ENCODE results near the gene FERMT1.
"Not testable (repeated sequence)": the region's sequence is repeated elsewhere in the genome, so short reads cannot be mapped to it uniquely, and the experiment has no call there.

Gene FERMT1

DNA sequence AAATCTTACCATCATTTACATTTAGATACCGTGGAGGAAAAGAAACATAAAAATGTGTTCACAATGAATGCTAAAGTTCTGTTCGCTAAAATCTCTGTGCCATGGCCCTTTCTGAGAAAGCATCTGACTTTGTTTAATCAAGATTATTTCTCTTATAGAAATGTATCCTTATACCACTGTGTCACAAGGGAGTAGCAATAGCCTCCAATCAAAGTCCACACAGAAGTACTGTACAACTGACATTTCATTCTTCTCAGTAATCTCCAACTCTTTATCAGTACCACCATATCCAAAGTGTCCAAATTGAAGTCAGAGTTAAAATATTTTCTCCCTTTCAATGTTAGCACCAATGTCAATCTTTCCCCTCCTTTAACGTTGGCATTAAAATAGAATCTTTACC is 6.1 kb downstream of the FERMT1 start:
- no peak for DNase-seq (ENCODE audit: low read depth in 2 of 2)

DNA sequence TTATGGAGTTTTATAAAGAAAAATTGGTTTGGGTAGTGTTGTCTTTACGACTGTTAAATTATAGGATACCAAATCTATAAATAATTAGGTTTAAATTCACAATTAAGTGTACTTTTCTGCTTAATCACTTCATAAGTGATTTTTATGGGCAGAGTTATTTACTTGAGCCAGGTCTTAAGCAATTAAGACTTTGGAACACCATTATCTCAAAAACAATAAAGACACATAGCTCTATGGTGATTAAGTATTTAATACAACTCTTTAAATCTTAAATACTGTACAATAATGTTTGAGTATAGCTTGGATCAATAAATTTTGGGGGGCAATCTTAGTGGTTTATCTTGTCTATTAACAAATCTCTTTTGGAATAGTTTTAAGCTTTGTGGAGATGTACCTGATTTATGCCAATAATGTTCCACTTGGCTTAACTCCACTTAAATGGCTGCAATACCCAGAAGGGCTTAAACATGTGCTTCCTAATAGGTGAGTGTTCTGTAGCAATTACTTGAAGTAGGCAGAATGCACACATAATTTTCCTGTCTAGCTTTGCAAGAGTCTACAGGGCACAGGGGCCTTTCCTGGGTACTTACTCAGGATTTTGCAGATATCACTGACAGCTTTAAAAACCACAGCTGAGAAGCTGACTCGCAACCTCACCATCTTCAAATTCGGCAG is 7.5 kb downstream of the FERMT1 start:
- DNase-seq (ENCODE audit: low read depth in 2 of 2), result no peak

DNA sequence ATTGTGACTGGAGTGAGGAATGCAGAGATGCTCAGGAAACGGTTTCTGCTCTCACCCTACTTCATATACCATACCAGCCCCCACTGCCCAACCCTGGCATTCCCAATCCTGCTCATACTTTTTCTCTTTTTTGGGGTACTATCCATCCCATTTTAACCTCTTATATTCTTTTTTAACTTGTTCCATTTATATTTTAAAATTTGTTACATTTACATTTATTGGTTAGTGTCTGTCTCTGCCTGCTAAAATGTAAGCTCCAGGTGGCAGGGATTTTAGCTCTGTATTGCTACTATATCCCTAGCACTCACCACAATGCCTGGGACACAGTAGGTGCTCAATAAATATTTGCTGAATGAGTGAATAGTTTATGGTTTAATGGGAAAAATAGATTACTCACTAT is 8.1 kb downstream of the FERMT1 start:
- no peak for DNase-seq (ENCODE audit: low read depth in 2 of 2)

DNA sequence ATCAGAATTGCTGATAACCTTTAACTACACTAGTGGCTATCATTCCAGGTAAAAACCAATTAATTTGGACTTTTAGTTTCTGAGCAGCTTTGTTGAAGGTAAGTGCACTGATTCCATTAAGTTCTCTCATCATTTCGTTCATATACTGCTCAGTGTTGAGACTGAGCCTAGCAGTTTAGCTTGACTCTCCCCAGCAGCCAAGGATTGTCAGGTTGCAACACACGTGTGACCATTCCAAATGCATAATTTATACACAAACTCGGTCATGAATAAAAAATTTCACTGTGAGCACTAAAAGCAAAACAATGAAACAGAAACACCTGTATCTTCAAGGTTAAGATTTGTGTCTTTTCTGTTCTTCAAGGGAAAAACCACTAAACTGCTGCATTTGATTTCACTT is 8.9 kb downstream of the FERMT1 start:
- no peak for DNase-seq (ENCODE audit: low read depth in 2 of 2)

DNA sequence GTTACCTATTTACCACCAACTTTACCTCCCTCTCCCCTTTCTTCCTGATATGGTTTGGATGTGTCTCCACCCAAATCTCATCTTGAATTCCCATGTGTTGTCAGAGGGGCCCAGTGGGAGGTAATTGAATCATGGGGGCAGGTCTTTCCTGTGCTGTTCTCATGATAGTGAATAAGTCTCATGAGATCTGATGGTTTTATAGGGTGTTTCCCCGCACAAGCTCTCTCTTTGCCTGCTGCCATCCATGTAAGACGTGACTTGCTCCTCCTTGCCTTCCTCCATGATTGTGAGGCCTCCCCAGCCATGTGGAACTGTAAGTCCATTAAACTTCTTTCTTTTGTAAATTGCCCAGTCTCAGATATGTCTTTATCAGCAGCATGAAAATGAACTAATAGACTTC is 9.9 kb downstream of the FERMT1 start:
- DNase-seq (ENCODE audit: low read depth in 2 of 2), result not testable (repeated sequence)

DNA sequence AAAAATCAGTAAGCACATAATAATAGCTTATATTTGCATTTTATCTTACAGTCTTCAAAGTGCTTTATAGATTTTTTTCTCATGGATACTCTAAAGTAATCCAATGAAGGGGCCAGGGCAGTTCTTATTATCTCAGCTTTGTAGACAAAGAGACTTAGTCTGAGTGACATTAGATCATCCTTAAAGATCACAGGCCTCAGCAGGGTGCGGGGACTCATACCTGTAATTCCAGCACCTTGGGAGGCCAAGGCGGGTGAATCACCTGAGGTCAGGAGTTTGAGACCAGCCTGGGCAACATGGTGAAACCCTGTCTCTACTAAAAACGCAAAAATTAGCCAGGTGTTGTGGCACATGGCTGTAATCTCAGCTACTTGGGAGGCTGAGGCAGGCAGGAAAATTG is 14.5 kb downstream of the FERMT1 start:
- no peak for DNase-seq (ENCODE audit: low read depth in 2 of 2)

DNA sequence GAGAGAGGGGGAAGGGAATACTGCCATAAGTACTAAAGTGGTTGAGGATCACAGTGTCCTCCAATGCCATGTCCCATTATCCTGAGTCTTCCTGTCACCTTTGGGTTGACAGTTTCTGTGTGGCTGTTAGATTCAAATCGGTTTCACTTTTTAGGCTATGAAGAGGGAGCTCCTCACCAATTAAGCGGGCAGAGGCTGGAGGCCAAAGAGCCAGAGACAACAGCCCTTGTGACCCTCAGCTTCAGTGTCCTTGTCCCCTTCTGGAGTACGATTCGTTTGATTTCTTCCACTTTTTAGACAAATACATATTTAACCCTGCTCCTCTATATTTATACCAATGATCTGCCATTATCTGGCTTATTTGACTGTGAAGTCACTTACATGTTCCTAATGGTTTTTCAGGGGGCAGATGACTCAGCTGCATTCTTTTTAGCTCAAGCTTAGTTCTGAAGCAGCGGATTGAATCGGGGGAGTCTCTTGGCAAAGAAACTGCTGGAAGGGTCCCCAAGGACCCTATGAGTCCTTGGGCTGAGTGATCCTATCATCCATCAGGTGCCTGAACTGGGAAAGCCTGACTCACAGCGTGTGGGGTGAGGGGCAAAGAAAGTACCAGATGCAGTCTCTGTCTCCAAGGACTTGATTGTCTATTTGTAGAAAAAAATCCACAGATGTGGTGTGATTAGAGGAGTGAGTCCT is 18.2 kb downstream of the FERMT1 start:
- no peak for DNase-seq (ENCODE audit: low read depth in 2 of 2)

DNA sequence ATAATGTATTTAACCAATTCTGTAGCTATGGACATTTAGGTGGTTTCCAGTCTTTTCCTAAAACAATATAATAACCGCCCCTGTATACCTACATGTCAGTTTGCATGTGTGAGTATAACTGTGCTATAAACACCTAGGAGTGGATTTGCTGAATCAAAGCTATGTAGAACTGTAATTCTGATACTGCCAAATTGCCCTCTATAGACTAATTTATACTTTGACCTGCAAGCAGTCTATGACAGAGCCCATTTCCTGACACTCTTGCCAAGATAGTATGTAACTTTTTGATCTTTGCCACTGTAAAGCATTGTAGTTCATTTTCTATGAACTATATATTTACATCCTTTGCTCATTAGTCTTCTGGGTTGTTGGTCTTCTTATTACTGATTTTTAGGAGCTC is 19.5 kb downstream of the FERMT1 start:
- no peak for DNase-seq (ENCODE audit: low read depth in 2 of 2)

DNA sequence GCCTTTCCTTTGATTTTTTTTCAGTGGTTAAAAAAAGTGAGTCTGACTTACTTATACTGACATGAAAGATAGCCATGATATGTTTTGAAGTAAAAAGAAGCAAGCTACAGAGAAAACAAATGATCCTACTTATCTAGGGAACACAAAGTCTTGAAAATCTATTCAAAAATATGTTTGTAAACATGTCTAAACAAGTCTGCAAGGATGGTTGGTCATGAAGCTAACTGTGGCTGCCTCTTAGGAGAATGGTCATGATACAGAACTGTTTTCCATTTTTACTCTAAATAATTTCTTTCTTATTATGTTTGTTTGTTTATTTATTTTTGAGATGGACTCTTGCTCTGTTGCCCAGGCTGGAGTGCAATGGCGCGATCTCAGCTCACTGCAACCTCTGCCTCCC is 21.5 kb downstream of the FERMT1 start:
- DNase-seq (ENCODE audit: low read depth in 2 of 2), result no peak

DNA sequence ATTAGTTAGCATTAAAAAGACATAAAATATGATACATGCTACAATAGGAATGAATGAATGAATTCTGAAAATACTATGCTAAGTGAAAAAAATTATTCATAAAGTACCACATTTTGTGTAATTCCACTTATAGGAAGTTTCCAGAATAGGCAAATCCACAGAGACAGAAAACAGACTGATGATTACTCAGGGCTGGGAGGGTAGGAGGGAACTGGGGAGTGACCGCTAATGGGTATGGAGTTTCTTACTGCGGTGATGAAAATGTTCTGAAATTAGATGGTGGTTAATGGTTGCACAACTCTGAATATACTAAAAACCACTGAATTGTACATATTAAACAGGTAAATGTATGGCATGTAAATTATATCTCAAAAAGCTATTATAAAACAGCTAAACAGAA is 22.6 kb downstream of the FERMT1 start:
- DNase-seq (ENCODE audit: low read depth in 2 of 2), result no peak

DNA sequence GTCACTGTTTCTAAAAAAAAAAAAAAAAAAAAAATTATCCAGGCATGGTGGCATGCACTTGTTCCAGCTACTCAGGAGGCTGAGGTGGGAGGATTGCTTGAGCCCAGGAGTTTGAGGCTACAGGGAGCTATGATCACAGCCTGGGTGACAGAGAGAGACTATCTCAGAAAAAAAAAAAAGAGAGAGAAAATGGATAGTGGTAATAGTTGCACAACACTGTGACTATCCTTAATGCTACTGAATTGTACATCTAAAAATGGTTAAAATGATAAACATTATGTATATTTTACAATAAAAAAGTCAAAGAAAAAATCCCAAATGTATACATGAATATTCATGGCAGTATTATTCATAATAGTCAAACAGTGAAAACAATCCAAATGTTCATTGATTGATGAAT is 23.0 kb downstream of the FERMT1 start:
- DNase-seq (ENCODE audit: low read depth in 2 of 2), result no peak

DNA sequence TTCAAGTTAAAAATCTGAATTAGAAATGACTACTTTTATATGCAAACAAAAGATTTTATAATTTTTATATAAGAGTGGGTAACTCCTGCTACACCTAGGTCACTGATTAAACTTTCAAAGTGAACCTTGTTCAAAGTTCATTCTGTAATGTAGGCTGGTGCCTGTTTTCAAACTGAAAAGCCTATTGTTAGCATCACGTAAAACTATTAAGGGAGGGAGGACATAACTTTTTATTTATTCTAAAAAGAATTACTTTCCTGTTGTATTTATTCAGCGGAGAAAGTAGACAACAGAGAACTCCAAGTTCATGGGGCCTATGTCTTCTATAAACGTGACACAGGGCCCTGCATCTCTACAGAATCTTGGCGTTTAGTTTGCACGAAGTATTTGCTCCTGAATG is 27.4 kb downstream of the FERMT1 start:
- DNase-seq (ENCODE audit: low read depth in 2 of 2), result no peak

DNA sequence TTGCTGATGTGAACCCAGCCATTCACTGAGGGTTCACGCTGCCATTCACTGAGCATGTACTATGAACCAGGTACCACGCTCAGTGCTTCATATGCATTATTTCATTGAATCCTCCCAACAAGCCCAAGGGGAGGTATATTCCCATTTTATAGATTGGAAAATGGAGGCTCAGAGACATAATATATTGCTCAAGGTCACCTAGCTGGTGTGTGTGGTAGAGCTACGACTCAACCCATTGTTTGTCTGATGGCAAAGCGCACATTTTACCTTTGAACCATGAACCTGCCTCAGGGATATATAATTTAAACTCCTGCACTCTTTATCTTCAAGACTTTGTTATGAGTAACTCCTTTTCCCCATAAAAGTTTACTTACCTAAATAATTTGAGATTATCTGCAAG is 28.3 kb downstream of the FERMT1 start:
- DNase-seq (ENCODE audit: low read depth in 2 of 2), result no peak

DNA sequence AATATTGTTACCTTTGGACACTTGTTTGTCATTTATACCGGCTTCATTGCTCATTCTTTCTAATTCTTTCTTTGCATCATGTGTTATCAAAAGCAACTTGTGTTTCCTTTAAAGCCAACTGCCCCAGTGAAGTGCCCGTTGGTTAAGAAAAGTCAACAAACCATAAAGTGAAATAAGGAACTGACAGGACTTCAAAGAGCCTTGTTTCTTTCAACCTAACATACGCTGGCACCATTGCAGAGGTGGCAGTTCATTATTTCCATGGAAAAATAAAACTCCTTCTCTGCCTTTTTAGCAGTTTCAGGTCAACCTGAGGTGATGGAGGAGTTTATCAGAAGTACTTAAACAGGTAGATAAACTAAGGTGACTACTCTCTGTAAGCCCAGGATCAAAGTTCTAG is 28.8 kb downstream of the FERMT1 start:
- DNase-seq (ENCODE audit: low read depth in 2 of 2), result no peak

DNA sequence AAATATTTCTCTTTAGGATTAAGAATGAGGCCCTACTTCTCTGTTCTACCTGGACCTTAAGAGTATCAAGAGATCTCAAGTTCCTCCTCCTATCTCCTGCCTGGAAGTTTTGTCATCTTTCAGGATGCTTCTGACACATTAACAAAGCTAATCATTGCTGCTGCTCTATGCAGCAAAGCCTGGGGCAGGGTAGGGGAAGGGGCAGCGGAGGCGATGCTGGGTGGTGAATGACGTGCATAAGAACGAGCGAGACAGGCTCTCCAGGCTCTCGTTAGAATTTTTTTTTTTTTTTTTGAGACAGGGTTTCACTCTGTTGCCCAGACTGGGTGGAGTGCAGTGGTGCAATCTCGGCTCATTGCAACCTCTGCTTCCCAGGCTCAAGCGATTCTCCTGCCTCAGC is 31.2 kb downstream of the FERMT1 start:
- no peak for DNase-seq (ENCODE audit: low read depth in 2 of 2)

DNA sequence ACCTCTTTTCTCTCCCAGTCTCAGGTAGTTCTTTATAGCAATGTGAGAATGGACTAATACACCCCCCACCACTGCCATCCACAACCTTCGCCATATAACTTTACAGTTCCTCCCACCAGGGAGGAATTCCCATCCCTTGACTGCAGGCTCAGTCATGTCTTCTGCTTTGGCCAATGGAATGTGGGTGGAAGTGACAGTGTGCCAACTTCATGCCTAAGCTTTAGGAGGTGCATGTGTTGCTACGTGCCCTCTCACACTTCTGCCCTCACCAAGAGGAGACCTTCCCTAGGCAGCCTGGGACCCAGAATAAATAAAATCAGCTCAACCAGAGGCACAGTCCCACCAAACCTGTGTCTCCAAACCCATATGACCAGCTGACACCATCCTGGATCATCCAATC is 36.0 kb downstream of the FERMT1 start:
- DNase-seq (ENCODE audit: low read depth in 2 of 2), result no peak

DNA sequence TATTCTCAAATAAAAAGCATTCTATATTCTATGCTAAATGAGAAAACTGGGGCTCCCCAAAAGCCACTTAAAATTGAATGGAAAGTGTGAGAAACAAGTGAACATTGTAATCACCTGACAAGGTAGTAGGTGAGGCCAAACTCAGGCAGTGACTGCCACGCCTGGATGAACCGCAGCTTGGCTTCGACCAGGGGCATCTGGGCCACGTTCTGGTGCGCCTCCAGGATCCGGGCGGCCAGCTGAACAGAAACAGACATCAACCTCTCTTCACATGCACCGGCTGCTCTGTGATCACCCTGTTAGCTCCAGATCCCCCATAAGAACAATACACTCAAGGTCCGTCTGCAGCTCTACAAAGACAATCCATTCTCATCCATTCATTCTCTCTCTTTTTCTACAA is 38.9 kb downstream of the FERMT1 start:
- no peak for DNase-seq (ENCODE audit: low read depth in 2 of 2)

DNA sequence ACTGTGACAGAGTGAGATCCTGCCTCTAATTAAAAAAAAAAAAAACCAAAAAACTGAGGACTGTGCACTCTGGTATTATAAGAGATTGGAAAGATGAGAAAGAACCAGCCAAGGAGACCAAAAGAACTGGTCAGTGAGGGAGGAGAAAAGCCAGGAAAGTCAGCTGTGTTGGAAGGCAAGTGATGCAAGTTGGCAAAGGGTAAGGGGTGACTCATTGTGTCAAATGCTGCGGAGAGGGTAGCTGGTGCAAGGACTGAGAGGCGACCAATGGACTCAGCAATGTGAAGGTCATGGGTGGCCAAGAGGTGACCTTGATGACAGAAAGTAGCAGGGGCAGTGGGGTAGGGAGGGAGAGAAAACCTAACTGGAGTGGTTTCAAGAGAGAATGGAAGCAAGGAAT is 41.6 kb downstream of the FERMT1 start:
- DNase-seq (ENCODE audit: low read depth in 2 of 2), result no peak

DNA sequence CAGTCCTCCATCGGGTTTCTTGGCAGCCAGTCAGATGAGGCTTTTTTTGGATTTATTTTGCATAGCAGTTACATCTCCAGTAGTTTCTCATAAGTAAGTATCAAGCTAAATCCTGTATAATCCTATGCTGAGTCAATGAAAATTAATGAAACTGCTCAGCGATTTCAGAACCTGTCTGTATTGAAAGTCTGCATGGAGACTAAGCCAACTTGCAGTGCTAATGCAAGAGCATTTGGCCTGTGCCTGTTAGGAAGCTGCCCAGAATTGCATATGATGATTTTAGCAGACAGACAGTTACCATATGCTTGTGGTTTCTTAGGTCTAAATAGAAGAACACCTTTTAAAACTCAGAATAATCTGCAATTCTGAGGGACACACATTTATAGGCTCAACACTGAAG is 43.8 kb downstream of the FERMT1 start:
- DNase-seq (ENCODE audit: low read depth in 2 of 2), result no peak

DNA sequence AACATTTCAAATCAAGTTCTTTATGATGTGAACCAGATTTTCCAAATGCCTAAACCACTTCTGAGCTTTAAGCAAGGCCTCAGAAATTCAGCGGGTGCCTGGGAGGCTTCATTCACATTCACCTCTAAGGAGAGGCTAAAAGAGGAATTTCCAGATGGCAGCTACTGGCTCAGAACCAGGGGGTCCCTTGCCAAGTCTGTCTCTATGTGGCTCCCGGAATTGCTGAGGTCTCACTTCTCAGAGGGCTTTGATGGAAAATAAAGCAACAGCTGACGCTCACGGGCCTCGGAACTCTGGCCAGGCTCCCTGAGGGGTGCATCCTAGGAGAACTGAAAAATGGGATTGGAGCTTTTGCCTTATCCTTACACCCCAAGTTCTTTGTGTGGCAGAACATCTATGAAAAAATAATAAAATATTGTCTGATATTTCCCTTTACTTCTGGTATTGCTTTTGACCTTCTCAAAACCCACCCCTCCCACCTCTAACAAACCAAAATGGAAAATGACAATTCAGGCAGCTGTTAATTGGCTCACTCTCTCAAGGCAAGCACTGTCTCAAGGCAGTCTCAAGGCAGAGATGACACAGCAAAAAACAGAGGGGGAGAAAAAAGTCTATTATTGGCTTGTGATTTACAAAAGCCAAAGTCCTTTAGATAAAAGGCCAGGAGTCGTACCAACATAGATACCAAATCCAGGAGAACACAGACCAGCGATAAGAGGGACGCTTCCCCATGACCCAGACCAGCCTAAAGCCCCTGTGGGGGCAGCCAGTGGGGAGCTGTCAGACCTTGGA is 47.2 kb downstream of the FERMT1 start:
- no peak for DNase-seq (ENCODE audit: low read depth in 2 of 2)

DNA sequence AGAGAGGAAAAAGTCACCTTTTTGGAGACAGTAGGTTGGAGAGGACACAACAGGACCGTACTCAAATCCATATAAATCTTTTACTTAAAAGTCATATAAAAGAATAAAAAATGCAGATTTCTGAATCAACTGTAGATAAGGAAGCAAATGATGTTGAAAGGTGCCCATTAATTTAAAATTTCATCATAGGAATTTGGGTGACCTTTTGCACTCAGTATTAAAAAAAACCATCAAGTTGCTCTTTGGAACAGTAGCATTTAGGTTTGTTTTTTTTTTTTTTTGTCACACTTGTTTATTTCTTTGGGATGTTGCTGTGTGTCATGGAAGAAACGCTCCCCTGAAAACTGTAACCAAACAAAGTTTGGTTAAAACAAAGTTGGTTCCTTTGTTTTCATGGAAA is 48.0 kb downstream of the FERMT1 start:
- no peak for DNase-seq (ENCODE audit: low read depth in 2 of 2)

DNA sequence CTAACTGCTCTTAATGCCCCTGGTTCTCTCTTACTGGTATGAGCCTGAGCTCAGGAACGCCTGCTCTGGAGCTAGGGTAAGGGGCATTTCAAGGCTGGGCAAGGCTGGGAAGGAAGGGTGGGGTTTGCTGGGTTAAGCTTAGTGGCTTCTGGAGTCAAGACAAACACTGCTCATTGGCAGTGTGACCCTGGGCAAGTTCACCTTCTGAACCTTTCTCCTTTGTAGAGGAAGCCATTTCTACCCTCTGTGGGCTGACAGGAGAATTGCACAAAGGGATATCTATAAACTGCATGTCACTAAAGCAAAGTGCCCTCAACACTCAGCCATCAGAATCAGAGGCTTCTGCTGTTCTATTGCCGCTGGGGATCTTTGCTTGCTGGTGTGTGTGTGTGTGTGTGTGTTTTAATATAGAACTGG is 48.7 kb downstream of the FERMT1 start:
- no peak for DNase-seq (ENCODE audit: low read depth in 2 of 2)

All from stimulated activated CD4-positive, alpha-beta T cell treated with anti-CD3 and anti-CD28 coated beads, Interleukin-1b, Interleukin-23, amount 100 ng/mL, for 1 hour (primary cell).